HG02798 (cell line): ENCODE measurements around the gene ZNF555.
"Not testable (repeated sequence)": the region's sequence is repeated elsewhere in the genome, so short reads cannot be mapped to it uniquely, and the experiment has no call there.

Experiments used
- ATAC-seq: cut with Tn5 transposase; IDR thresholded peaks from one replicate; pipeline ENCODE4 v1.9.1; 2021; ENCODE audit warnings: mild to moderate bottlenecking; ENCODE audit not compliant: unreplicated experiment, poor library complexity

Gene ZNF555

DNA sequence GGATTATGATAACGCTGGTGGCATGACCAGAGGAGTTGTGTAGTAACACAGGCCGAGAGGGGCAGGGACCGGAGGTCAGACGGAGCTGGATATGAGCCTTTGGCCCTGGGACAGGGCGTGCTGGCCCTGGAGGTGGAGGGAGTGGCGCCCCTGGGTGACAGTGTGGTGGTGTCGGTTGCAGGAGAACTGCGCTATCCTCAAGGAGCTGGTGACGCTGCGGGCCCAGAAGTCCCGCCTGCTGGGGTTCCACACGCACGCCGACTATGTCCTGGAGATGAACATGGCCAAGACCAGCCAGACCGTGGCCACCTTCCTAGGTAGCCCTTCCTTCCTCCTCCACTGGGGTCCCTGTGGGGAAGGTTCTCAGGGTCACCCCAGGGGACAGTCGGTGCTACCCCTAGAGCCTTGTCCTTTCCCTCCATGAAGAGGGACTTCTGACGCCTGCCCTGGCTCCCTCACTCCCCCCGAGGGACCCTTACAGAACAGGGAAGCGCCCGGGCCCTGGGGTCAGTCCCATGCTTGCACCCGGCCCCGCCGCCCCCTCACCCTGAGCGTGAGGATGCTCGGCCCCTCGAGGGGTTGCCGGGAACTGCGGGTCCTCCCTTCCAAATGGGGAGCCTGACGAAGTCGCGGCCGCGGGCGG, 34.4 kb upstream of the ZNF555 start:
- no peak for ATAC-seq

DNA sequence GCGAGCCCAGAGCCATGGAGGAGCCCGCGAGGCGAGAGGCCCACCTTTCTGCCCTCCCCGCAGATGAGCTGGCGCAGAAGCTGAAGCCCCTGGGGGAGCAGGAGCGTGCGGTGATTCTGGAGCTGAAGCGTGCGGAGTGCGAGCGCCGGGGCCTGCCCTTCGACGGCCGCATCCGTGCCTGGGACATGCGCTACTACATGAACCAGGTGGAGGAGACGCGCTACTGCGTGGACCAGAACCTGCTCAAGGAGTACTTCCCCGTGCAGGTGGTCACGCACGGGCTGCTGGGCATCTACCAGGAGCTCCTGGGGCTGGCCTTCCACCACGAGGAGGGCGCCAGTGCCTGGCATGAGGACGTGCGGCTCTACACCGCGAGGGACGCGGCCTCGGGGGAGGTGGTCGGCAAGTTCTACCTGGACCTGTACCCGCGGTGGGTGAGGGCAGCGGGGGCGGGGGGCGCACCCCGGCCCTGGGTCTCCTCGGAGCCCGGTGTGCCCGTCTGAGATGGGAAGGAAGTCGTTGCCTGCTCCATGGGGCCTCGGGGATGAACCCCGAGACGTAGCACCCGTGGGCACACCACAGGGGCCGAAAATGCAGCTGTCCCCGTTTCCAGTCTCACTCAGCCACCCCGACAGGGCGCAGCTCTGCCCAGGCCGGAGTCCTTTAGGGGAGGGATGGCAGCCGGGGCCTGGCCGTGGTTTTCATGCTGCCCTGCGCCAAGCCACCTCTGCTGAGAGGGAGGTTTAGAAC, 33.7 kb upstream of the ZNF555 start:
- no peak for ATAC-seq

DNA sequence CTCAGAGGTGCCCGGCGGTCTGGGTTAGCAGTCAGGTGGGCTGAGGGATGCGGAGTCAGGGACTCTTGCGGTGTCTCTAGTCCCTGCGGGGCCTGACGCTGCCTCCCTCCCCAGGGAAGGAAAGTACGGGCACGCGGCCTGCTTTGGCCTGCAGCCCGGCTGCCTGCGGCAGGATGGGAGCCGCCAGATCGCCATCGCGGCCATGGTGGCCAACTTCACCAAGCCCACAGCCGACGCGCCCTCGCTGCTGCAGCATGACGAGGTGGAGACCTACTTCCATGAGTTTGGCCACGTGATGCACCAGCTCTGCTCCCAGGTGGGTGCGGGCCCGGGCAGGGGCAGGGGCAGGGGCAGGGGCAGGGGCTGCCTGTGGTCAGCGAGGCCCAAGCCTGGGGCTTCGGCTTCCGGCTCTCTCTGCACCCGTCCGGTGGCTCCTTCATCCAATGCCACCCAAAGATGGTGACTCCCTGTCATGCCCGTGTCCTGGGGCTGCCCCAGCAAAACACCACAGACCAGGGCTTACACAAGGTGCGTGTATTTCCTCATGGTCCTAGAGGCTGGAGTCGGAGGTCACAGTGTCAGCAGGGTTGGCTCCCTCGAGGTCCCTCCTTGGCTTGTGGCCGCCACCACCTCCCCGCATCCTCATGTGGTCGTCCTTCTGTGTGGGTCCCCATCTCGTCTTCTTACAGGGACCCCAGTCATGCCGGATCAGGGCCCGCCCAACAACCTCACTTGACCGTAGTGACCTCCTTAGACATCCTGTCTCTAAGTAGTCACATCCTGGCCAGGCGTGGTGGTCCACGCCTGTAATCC, 32.9 kb upstream of the ZNF555 start:
- ATAC-seq: no peak

DNA sequence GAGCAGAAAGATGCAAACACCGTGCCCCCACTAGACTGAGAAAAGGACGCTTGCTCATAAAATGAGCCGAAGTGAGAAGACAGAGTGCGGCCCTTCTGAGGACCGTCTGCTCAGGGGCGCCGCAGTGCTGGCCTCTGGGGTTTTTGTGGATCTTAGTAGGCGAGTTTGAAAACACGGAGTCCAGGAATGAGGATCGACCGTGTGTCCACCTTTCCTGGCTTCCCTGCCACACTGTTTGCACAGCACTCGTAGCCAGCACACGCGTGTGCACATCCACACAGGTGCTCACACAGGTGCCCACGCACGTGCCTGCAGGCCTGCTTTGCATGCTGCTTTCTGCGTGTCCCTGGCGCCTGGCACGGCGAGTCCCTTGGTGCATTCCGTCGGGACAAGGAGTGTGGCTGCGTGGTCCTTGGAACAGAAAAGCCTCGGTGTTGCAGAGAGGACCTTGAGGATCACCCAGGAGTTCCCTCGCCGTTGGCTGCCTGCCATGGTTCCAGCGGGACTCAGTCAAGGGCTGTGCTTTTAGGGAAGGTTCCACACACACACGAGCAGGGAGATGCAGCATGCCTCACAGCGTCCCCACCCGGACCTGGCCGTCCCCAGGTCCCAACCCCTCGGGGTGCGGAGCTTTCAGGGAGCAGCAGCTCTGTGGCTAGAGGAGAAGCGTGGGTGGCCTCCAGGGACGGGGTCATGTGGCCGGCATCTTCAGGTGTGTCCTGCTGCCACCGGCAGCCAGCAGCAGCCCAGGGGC, 31.7 kb upstream of the ZNF555 start:
- no peak for ATAC-seq

DNA sequence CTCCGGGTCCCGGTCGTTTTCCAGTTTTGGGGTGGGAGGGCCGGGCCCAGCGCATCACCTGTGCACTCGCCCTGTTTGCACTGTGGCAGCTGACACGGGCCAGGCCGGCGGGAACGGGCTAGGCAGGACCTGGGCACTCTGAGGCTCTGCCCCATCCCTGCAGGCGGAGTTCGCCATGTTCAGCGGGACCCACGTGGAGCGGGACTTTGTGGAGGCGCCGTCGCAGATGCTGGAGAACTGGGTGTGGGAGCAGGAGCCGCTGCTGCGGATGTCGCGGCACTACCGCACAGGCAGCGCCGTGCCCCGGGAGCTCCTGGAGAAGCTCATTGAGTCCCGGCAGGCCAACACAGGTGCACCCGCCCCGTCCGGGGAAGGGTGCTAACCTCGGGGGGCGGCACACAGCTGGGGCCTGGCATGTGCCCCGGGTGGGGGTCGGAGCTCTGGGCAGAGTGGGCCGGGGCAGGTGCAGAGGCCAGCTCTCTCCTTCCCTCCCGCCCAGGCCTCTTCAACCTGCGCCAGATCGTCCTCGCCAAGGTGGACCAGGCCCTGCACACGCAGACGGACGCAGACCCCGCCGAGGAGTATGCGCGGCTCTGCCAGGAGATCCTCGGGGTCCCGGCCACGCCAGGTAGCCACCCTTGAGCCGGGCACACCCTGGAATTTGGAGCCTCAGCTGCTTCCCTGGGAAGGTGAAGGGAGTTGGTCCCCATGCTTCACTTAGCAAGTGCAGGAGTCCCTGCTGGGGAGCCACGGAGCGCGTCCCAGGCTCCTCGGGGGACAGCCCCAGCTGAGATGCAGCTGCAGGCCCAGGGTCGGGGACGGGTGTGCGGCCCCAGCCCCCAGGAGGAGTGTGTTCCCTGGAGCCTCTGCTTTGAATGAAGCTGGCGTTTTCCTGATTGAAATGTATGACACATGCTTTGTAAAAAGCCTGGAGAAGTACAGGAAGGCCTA, 30.9 kb upstream of the ZNF555 start:
- ATAC-seq: no peak

DNA sequence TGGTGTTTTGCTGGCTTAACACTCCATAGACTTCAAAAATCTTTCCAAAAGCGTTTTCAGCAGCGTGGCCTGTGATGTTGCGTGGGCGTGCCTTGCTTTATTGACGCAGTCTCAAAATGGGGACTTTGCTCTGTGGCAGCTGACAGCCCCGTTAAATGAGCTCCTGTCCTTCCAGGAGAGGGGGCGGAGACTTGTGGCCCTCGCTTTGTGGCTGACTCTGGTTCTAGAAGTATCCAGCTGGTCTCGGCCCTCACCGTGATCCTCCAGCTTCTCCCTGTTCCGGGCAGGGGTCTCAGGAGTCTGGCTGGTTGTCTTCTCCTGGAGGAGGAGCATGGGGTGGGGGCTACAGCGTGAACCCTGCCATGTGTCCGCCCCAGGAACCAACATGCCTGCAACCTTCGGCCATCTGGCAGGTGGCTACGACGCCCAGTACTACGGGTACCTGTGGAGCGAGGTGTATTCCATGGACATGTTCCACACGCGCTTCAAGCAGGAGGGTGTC, 30.0 kb upstream of the ZNF555 start:
- no peak for ATAC-seq

DNA sequence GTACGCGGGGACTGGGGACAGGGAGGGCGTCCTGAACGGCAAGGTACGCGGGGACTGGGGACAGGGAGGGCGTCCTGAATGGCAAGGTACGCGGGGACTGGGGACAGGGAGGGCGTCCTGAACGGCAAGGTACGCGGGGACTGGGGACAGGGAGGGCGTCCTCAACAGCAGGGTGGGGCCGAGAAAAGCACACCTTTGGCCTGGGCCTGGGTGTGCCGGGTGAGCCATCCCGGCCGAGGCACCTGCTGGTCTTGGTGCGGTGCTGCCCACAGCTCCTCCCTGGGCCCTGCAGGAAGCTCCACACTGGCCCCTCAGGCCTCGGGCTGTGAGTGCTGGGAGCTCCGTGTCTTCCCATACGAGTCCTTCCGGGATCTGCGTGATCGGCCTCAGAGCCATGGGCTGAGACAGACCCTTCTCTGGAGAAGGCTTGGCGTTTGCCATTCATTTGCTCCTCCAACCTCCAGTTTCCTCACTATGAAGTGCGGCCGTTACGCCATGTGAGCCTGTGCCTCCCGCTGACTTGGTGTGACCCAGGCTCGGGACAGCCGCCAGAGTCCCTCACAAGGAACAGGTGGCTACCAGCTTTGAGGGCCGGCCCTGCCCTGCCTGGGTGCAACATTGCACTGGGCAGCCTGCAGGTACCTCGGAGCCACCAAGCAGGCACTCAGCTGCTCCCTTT, 29.4 kb upstream of the ZNF555 start:
- no peak for ATAC-seq

DNA sequence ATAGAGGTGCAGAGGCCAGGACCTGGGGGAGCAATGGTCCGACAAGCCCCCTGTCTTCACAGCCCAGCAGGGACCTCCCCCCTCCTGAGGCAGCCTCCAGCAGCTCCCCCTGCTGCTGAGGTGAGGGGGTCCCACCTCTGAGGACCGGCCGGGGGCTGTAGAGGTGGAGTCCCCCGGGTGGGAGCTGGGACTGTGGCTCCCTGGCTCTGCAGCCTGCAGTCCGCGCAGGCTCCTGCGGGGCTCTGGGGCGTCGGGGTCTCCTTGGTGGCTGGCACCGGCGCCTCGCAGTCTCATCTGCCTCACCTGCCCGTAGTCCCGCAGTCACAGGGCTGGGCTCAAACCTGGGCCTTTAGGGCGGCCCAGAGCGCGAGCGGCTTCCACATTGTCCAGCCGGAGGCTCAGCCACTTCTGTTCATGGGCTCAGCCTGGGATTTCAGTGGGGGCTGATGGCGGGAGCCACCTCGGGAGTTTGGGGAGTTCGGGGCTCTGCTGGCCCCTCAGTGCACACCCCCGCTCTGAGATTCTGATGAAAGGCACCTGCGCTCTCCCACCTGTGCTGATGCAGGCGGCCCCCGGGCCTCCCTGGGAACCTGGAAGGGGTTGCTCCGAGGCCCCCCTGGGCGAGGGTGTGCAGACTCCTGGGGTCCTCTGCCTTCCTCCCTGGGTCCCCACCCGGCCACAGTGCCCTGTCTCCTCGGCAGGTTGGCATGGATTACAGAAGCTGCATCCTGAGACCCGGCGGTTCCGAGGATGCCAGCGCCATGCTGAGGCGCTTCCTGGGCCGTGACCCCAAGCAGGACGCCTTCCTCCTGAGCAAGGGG, 28.7 kb upstream of the ZNF555 start:
- no peak for ATAC-seq

DNA sequence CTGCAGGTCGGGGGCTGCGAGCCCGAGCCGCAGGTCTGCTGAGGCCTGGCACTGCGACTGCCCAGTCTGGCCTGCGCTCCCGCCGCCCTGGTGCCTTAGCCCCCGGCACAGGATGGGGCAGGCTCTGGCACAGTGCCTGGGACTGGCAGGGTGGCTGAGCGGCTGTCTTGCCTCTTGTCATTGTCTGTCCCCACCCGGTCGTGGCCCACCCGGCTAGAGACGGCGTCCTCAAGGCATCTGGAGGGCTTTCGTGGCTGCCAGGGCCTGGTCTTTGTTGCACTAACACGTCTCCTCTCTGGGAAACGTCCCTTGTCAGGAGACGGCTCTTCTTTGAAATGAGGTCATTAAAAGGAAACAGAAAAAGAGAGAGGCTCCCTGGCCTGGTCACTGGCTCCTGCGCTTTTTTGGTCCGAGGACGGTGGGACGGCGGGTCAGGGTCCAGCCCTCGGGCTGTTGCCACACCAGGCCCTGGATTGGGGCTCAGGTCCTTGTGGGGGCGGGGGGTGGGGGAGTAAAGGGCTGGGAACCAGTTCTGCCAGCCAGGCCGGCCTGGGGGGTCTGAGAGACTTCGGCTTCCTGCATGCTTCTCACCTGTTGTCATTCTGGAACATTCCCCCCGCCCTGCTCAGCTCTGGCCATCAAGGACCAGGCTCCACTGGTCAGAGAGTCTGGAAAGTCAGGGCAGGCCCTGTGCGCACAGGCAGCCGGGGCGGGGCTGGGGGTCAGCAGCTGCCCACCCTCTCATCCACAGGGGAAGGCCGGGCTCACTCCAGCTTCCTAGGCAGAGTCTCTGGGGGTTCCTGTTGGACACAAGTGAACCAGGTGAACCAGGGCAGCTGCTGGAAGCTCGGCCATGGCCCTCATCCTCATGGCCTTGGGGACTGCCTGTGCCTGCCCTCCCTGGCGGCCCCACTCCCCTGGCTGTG, 27.8 kb upstream of the ZNF555 start:
- no peak for ATAC-seq

DNA sequence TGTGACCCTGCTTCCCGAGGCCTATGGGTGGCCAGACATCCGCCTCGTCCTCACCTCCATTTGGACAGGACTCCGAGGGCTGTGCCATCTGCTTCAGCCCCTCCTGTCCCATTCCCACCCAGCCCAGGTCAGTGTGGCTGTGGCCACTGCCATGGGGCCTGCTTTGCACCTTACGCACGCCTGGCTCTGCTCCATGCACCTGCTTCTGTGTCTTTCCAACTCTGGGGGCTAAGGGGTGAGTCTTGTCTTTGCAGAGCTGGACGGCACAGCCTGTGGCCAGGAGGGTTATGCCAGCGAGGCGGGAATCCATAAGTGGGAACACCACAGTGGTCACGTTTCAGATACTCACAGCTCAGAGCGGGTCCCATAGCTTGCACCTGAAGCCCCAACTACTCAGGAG, 26.8 kb upstream of the ZNF555 start:
- no peak for ATAC-seq

DNA sequence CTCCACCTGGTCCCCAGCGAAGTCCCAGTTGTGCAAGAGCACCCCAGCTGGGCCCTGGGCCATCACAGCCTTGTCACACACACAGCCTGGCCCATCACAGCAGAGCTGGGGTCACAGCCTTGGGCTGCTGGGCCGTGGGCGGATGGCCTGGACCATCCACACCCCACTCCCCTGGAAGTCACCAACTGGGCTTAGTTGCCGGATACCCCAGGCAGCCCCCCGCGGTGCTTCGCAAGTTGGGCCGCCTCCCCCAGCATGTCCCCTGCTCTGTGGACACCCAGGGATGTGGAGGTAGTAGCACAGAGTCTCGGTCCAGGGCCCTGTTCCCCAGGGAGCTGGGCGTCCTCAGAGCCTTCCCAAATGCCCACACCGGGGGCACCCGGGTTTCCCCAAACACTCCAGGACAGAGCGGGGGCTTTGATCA, 26.1 kb upstream of the ZNF555 start:
- ATAC-seq: no peak

DNA sequence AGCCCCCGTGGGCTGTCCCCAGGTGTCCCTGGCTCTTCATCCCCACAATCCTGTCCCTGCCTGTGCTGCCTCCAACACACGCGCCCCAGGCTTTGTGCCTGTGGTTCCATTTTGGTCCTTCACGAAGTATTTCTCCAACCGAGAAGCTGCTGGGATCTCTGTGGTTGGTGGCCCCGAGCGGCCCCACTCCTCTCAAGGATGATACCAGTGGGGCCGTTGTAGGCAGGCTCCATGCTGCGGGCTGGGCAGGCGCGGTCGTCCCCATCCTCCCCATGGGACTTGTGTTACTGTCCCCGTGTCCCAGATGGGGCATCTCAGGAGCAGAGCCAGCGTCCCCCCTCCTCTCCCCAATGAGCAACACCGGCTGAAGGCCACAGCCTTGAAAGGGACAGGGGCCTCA, 25.4 kb upstream of the ZNF555 start:
- no peak for ATAC-seq

DNA sequence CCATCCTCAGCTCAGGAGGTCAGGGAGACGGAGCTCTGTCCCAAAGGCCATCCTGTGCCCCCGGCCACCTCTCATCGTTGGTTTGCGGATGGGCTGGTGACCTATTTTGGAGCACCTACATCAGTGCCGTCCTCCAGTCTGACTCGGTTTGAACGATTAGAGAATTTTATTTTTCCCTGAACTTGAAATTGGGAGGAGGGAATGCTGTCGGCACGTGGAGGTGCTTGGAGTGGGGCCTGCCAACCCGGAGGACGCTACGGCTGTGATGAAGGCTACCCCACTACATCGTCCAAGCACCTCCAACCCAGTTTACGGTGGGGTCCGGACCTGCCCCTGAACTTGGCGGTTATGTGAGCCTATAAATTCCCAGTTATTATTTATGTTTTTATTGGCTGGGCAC, 24.6 kb upstream of the ZNF555 start:
- no peak for ATAC-seq

DNA sequence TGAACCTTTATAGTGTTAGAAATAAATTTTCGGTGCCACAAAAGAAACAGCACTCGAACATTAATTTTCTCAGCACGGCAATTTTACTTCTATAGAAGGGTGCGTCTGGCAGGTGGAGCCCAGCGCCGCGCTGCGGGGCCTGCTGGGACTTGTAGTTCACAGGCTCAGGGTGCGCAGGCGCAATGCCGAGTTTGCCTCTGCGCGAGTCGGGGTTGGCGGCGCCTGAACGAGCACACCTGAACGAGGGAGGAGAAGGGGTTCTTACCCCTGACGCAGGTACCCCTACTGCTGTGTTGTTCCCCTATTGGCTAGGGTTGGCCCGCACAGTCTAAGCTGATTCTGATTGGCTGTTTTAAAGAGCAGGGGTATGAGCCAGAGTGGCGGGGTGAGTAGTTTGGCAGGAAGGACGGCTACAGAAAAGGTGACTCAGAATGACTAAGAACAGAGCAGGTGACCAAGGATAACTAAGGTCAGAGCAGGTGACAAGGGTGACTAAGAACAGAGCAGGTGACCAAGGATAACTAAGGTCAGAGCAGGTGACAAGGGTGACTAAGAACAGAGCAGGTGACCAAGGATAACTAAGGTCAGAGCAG, 23.9 kb upstream of the ZNF555 start:
- ATAC-seq: not testable (repeated sequence)

DNA sequence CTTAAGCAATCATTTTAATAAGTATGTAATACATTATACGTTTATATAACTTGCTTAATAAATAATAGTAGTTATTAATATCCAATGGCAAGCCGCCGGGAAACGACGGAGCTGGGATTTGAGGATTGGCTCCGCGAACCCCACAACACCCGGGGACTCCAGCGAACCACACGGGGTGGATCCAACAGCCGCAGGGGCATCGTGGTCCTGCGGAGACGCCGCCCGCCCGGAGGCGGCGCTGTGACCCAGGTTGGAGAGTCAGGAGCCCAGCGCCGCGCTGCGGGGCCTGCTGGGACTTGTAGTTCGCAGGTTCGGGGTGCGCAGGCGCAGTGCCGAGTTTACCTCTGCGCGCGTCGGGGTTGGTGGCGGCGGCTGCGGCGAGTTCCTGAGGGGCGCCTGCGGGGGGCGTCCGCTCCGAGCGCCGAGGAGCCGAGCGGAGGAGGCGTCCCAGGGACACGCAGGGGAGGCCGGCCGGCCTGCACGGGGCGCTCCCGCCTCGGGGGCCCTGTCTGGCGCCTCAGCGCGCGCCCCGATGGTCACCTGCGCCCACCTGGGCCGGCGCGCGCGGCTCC, 21.6 kb upstream of the ZNF555 start, which contains the start of gene ZNF554:
Gene ZNF554 (plus strand): TSS at position 329 of the 572 bp plus-strand sequence. CDS start 204 bp downstream, at position 533.
- ATAC-seq: peak; percentile 93

DNA sequence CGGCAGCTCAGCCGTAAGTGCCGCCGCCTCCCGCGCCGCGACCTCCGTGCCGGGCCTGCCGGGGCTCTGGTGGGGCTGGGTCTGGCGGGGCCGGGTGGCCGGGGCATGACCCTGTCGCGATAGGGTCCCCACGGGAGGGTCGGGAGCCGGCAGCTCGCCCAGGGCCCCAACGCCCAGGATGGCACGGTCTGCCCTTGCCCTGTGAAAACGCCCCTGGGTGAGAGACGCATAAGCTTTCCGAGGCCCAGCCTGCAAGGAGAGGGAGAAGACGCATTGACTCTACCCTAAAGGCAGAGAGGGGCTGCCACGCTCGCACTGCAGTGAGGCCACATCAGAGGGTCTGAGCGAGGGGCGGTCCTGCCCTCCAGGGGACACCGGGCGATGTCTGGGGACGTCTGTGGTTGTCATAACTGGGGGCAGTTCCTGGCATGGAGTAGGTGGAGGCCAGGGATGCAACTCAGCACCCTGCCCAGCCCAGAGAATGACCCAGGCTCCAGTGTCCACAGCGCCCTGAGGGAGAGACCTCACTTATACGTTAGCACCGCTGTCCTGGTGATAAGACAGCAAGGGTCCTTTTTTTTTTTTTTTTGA, 21.1 kb upstream of the ZNF555 start:
- ATAC-seq: peak; percentile 18
